Measurements from ENCODE around the gene NDRG4.

NDRG4 gene

GRCh38 chr16:58548378-58548777 is 48.4 kb downstream of the NDRG4 start:
- no peak for DNase-seq

GRCh38 chr16:58551496-58551895 is 51.6 kb downstream of the NDRG4 start:
- DNase-seq, result no peak

GRCh38 chr16:58556678-58557077 is 56.7 kb downstream of the NDRG4 start:
- DNase-seq, result no peak

Data from fibroblast of skin of abdomen (primary cell).